Measurements from ENCODE around the gene KRTAP10-12.

GRCh38 chr21:44686000-44686781 lies 10.8 kb upstream of the KRTAP10-12 start:
- TF ChIP-seq MAX (IDR thresholded peaks at IDR 0.05; ENCODE audit: low read depth, low read length) (no peak), USF1 (IDR thresholded peaks at IDR 0.05; ENCODE audit: borderline replicate concordance, extremely low read length, insufficient read depth, low read depth, low read length) (no peak), CTCF (IDR thresholded peaks at IDR 0.05 in 2 of 3, conservative IDR thresholded peaks at IDR 0.05 in 1 of 3; ENCODE audit: control insufficient read depth in 2 of 3, extremely low read depth in 1 of 3, insufficient read depth in 1 of 3, low read depth in 3 of 3, low read length in 3 of 3) (no peak), TCF7 (IDR thresholded peaks at IDR 0.05; ENCODE audit: borderline replicate concordance) (no peak), CEBPB (IDR thresholded peaks at IDR 0.05; ENCODE audit: borderline replicate concordance in 1 of 2, low read depth in 2 of 2, low read length in 2 of 2) (no peak), RUNX3 (IDR thresholded peaks at IDR 0.05; ENCODE audit: low read length) (peak; percentile 17; the same call in 1 of the 2 replicates), EP300 (IDR thresholded peaks at IDR 0.05; ENCODE audit: borderline replicate concordance in 1 of 2, control insufficient read depth in 1 of 2, low read depth in 2 of 2, low read length in 2 of 2) (no peak), RCOR1 (conservative IDR thresholded peaks at IDR 0.05; ENCODE audit: low read depth, low read length) (no peak), NRF1 (conservative IDR thresholded peaks at IDR 0.05; ENCODE audit: low read depth, low read length) (no peak)
